Parathyroid adenoma (tissue), 2 donors: ENCODE results near the gene NISCH.

Experiments used
- H2AFZ ChIP-seq: fragments of 300-600 bp; sonication (generic); one replicate; pipeline ENCODE4 v1.7.0; 2017; ENCODE audit warnings: antibody characterized with exemption, mild to moderate bottlenecking
- H3K27ac ChIP-seq: fragments of 300-600 bp; sonication (generic); one replicate; pipeline ENCODE4 v1.7.0; 2017
- H3K27me3 ChIP-seq: fragments of 300-600 bp; sonication (generic); one replicate; pipeline ENCODE4 v1.7.0; 2017; ENCODE audit warnings: low read length; ENCODE audit not compliant: control insufficient read depth, insufficient read depth
- H3K36me3 ChIP-seq: fragments of 300-600 bp; sonication (generic); one replicate; pipeline ENCODE4 v1.7.0; 2017; ENCODE audit warnings: low read length; ENCODE audit not compliant: control insufficient read depth, insufficient read depth
- H3K4me1 ChIP-seq: fragments of 300-600 bp; sonication (generic); one replicate; pipeline ENCODE4 v1.7.0; 2017; ENCODE audit warnings: control low read depth
- H3K4me2 ChIP-seq: fragments of 300-600 bp; sonication (generic); one replicate; pipeline ENCODE4 v1.7.0; 2017; ENCODE audit warnings: low read length
- H3K4me3 ChIP-seq: fragments of 300-600 bp; sonication (generic); one replicate; pipeline ENCODE4 v1.7.0; 2017; ENCODE audit warnings: low read depth, low read length
- H3K79me2 ChIP-seq: fragments of 300-600 bp; sonication (generic); one replicate; pipeline ENCODE4 v1.7.0; 2017; ENCODE audit warnings: control low read depth
- H3K9ac ChIP-seq: fragments of 300-600 bp; sonication (generic); one replicate; pipeline ENCODE4 v1.7.0; 2017; ENCODE audit warnings: mild to moderate bottlenecking
- H3K9me3 ChIP-seq: fragments of 300-600 bp; sonication (generic); one replicate; pipeline ENCODE4 v1.7.0; 2017; ENCODE audit warnings: low read length; ENCODE audit not compliant: control insufficient read depth
- CTCF ChIP-seq: fragments of 300-600 bp; sonication (generic); IDR thresholded peaks from one replicate; pipeline ENCODE4 v1.7.0; 2017; ENCODE audit warnings: antibody characterized with exemption, mild to moderate bottlenecking
- donor health status: primary hyperparathyroidism.

The NISCH gene

GRCh38 chr3:52487788-52488691, 32.6 kb downstream of the NISCH start:
- no peak overlapping the region for H3K4me3 ChIP-seq

DNA sequence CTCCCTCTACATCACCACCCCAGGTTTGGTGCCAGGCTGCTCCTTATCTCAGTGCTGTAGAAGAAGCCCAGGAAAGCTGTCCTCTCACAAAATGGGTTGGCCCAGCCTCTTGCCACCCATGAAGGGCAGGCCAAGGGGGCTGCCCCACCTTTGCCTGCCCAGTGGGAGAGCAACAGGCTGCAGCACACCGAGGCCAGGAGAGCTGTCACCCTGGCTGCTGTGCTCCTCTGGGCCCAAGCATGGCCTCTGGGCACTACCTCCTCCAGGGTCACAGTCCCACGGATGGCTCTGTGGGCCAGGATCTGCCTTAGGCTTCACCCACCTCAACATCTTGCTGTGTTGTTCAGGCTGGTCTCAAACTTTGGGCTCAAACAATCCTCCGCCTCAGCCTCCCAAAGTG, 33.3 kb downstream of the NISCH start:
- H3K36me3 ChIP-seq = no peaks in the 10 kb centered on the region
- H3K4me1 ChIP-seq = peaks cover 10% of the 10 kb centered on the region
- H2AFZ ChIP-seq = no peak overlapping the region
- no peaks in the 10 kb centered on the region for H3K27me3 ChIP-seq
- H3K79me2 ChIP-seq = no peaks in the 10 kb centered on the region
- no peak overlapping the region for H3K4me3 ChIP-seq
- no peak overlapping the region for H3K9ac ChIP-seq
- no peak overlapping the region for H3K27ac ChIP-seq
- no peak overlapping the region for H3K4me2 ChIP-seq
- no peak for TF ChIP-seq CTCF
- H3K9me3 ChIP-seq = no peaks in the 10 kb centered on the region

More at GRCh38 chr3:52487788-52488691, 32.6 kb downstream of the NISCH start:
- Histone ChIP-seq H2AFZ (no peak overlapping the region), H3K27me3 (no peaks in the 10 kb centered on the region), H3K4me2 (no peak overlapping the region), H3K9me3 (no peaks in the 10 kb centered on the region), H3K79me2 (no peaks in the 10 kb centered on the region), H3K36me3 (no peaks in the 10 kb centered on the region), H3K27ac (no peak overlapping the region), H3K9ac (no peak overlapping the region), H3K4me1 (peaks cover 10% of the 10 kb centered on the region)
- TF ChIP-seq CTCF = no peak

DNA sequence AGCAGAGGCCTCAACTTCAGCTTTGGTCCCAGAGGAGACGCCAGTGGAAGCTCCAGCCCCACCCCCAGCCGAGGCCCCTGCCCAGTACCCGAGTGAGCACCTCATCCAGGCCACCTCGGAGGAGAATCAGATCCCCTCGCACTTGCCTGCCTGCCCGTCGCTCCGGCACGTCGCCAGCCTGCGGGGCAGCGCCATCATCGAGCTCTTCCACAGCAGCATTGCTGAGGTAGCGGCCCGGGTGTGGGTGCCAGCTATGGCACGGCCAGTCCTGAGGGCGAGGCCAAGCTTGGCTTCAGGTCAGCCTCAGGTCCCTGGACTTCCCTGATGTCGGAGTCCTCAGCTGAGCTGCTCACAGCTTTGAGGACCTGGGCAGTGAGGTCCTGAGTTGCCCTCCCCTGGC, 34.0 kb downstream of the NISCH start:
- H3K9me3 ChIP-seq = no peaks in the 10 kb centered on the region
- no peak overlapping the region for H3K27ac ChIP-seq
- no peak for TF ChIP-seq CTCF
- H3K27me3 ChIP-seq = no peaks in the 10 kb centered on the region
- H2AFZ ChIP-seq = no peak overlapping the region
- no peaks in the 10 kb centered on the region for H3K36me3 ChIP-seq
- no peak overlapping the region for H3K4me3 ChIP-seq
- H3K79me2 ChIP-seq = no peaks in the 10 kb centered on the region
- no peak overlapping the region for H3K4me2 ChIP-seq
- peaks cover 10% of the 10 kb centered on the region for H3K4me1 ChIP-seq
- no peak overlapping the region for H3K9ac ChIP-seq

DNA sequence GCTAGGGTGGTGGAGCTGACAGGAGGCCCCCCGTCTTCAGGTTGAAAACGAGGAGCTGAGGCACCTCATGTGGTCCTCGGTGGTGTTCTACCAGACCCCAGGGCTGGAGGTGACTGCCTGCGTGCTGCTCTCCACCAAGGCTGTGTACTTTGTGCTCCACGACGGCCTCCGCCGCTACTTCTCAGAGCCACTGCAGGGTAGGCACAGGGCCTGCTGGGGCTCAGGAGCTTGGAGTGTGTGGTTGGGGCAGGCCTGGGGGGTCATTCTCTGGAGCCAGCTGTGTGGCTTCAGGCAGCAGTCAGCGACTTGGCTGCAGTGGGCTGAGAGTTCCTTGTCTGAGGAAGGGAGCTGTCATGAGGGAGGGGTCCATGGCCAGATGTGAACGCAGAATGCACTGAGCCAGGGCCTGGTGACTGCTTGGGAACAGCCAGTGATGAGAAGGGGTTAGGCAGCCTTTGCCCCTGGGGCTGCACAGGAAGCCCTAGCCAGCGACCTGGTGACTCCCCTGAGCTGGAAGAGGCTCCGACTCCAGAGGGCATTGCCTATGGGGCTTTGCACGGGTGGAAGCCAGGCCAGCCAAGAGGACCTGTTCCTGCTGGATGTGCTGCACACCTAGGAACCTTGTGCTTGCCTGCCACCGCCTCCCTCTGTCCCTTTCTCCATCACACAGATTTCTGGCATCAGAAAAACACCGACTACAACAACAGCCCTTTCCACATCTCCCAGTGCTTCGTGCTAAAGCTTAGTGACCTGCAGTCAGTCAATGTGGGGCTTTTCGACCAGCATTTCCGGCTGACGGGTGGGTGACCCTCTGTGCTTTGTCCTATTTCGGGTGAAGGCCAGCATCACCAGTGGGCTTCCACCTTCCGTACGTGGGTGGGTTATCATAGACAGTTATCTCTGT, 34.9 kb downstream of the NISCH start:
- H3K9ac ChIP-seq = no peak overlapping the region
- H3K4me2 ChIP-seq = no peak overlapping the region
- no peaks in the 10 kb centered on the region for H3K9me3 ChIP-seq
- H3K79me2 ChIP-seq = no peaks in the 10 kb centered on the region
- no peaks in the 10 kb centered on the region for H3K27me3 ChIP-seq
- no peaks in the 10 kb centered on the region for H3K36me3 ChIP-seq
- H3K4me1 ChIP-seq = peaks cover 10% of the 10 kb centered on the region
- H2AFZ ChIP-seq = no peak overlapping the region
- no peak for TF ChIP-seq CTCF
- peak overlapping the region; percentile 66 for H3K27ac ChIP-seq
- no peak overlapping the region for H3K4me3 ChIP-seq
